H9 (cell line): Measurements from ENCODE around the gene DHRSX. TPM values are rescaled to one million over a fixed set of nuclear protein-coding genes. Genes with fewer than 3 reads are reported as not detected.

Source experiments
- DNase-seq: peaks from one replicate; pipeline ENCODE4 v3.0.0-alpha.2; 2017
- H2AFZ ChIP-seq: one replicate; pipeline ENCODE4 v1.6.1; 2013; ENCODE audit warnings: mild to moderate bottlenecking, low read length, control low read depth, moderate library complexity
- H2AK5ac ChIP-seq: 2 replicates; pipeline ENCODE4 v1.6.1; 2013; ENCODE audit warnings: low read length, control low read depth, mixed read lengths; ENCODE audit not compliant: insufficient read length
- H2BK120ac ChIP-seq: one replicate; pipeline ENCODE4 v1.6.1; 2013; ENCODE audit warnings: low read depth, mild to moderate bottlenecking, low read length, control low read depth, inconsistent platforms; ENCODE audit not compliant: poor library complexity, severe bottlenecking
- H2BK12ac ChIP-seq: 2 replicates; pipeline ENCODE4 v1.6.1; 2013; ENCODE audit warnings: low read length, control low read depth, mixed read lengths, low read depth; ENCODE audit not compliant: insufficient read length
- H2BK15ac ChIP-seq: 2 replicates; pipeline ENCODE4 v1.6.1; 2013; ENCODE audit warnings: low read depth, low read length, control low read depth
- H2BK20ac ChIP-seq: one replicate; pipeline ENCODE4 v1.6.1; 2013; ENCODE audit warnings: low read depth, mild to moderate bottlenecking, low read length, control low read depth, inconsistent platforms; ENCODE audit not compliant: poor library complexity, severe bottlenecking
- H2BK5ac ChIP-seq: 2 replicates; pipeline ENCODE4 v1.6.1; 2013; ENCODE audit warnings: low read length, control low read depth, mixed read lengths; ENCODE audit not compliant: insufficient read length
- H3K14ac ChIP-seq: 2 replicates; pipeline ENCODE4 v1.6.1; 2013; ENCODE audit warnings: low read length, control low read depth; ENCODE audit not compliant: insufficient read depth
- H3K18ac ChIP-seq: 2 replicates; pipeline ENCODE4 v1.6.1; 2013; ENCODE audit warnings: low read depth, mild to moderate bottlenecking, mixed read lengths, low read length, control low read depth; ENCODE audit not compliant: insufficient read length
- H3K23ac ChIP-seq: 2 replicates; pipeline ENCODE4 v1.6.1; 2013; ENCODE audit warnings: low read length, control low read depth, mixed read lengths, low read depth; ENCODE audit not compliant: insufficient read length
- H3K23me2 ChIP-seq: 2 replicates; pipeline ENCODE4 v1.6.1; 2013; ENCODE audit warnings: low read depth, mild to moderate bottlenecking, mixed read lengths, low read length, control low read depth; ENCODE audit not compliant: insufficient read length, poor library complexity, severe bottlenecking
- H3K27ac ChIP-seq: 2 replicates; pipeline ENCODE4 v1.5.1; 2013; ENCODE audit warnings: low read length, control low read depth, mixed read lengths, low read depth; ENCODE audit not compliant: insufficient read length
- H3K27me3 ChIP-seq: 2 replicates; pipeline ENCODE4 v1.6.1; 2013; ENCODE audit warnings: low read length, control low read depth, inconsistent platforms; ENCODE audit not compliant: insufficient read depth
- H3K4ac ChIP-seq: 2 replicates; pipeline ENCODE4 v1.6.1; 2013; ENCODE audit warnings: low read depth, mild to moderate bottlenecking, control low read depth, inconsistent platforms, low read length, moderate library complexity
- H3K4me1 ChIP-seq: 2 replicates; pipeline ENCODE4 v1.6.1; 2013; ENCODE audit warnings: low read length, control low read depth, inconsistent platforms; ENCODE audit not compliant: insufficient read depth
- H3K4me2 ChIP-seq: 2 replicates; pipeline ENCODE4 v1.6.1; 2013; ENCODE audit warnings: low read length, control low read depth, mixed read lengths; ENCODE audit not compliant: insufficient read length, insufficient read depth
- H3K56ac ChIP-seq: 2 replicates; pipeline ENCODE4 v1.6.1; 2013; ENCODE audit warnings: low read depth, mild to moderate bottlenecking, mixed read lengths, low read length, control low read depth; ENCODE audit not compliant: insufficient read length
- H3K79me1 ChIP-seq: 2 replicates; pipeline ENCODE4 v1.6.1; 2013; ENCODE audit warnings: low read depth, mild to moderate bottlenecking, moderate library complexity, low read length, control low read depth, inconsistent platforms; ENCODE audit not compliant: insufficient read depth, poor library complexity, severe bottlenecking
- H3K79me2 ChIP-seq: 2 replicates; pipeline ENCODE4 v1.6.1; 2013; ENCODE audit warnings: low read length, control low read depth, inconsistent platforms; ENCODE audit not compliant: insufficient read depth
- H3K9ac ChIP-seq: 2 replicates; pipeline ENCODE4 v1.6.1; 2013; ENCODE audit warnings: low read length, control low read depth, mixed read lengths; ENCODE audit not compliant: insufficient read length; ENCODE audit errors: extremely low read depth
- H3K9me3 ChIP-seq: one replicate; pipeline ENCODE4 v1.6.1; 2013; ENCODE audit warnings: low read depth, low read length, inconsistent platforms; ENCODE audit not compliant: control insufficient read depth
- H3T11ph ChIP-seq: one replicate; pipeline ENCODE4 v1.6.1; 2013; ENCODE audit warnings: mild to moderate bottlenecking, low read length, control low read depth, inconsistent platforms
- H4K20me1 ChIP-seq: one replicate; pipeline ENCODE4 v1.6.1; 2013; ENCODE audit not compliant: control insufficient read depth, insufficient read length, insufficient read depth
- H4K5ac ChIP-seq: 2 replicates; pipeline ENCODE4 v1.6.1; 2013; ENCODE audit warnings: low read depth, mild to moderate bottlenecking, mixed read lengths, low read length, control low read depth; ENCODE audit not compliant: insufficient read length
- H4K8ac ChIP-seq: replicated peaks from 2 replicates; pipeline ENCODE4 v1.6.1; 2013; ENCODE audit warnings: low read length, control low read depth, mixed read lengths, low read depth; ENCODE audit not compliant: insufficient read length
- H4K91ac ChIP-seq: 2 replicates; pipeline ENCODE4 v1.6.1; 2013; ENCODE audit warnings: low read depth, mild to moderate bottlenecking, moderate library complexity, mixed read lengths, low read length, control low read depth; ENCODE audit not compliant: insufficient read length
- H3K27ac Mint-ChIP-seq, 3 experiments: 2 replicates in 2 of 3; 3 replicates in 1 of 3; pipeline ENCODE4 v1.8.0; 2020 to 2021; ENCODE audit warnings: mixed read lengths in 3 of 3, mild to moderate bottlenecking in 1 of 3, moderate library complexity in 1 of 3
- H3K27me3 Mint-ChIP-seq: 2 replicates; pipeline ENCODE4 v1.8.0; 2021; ENCODE audit warnings: low read depth, mild to moderate bottlenecking, moderate library complexity, mixed read lengths
- H3K36me3 Mint-ChIP-seq, 3 experiments: 2 replicates in 2 of 3; 3 replicates in 1 of 3; pipeline ENCODE4 v1.8.0; 2020 to 2021; ENCODE audit warnings: low read depth in 3 of 3, mixed read lengths in 3 of 3; ENCODE audit not compliant: insufficient read depth in 1 of 3
- H3K4me1 Mint-ChIP-seq, 2 experiments: 2 replicates each; pipeline ENCODE4 v1.8.0; 2020; ENCODE audit warnings: mixed read lengths in 2 of 2
- H3K4me3 Mint-ChIP-seq, 2 experiments: 2 replicates in 1 of 2; 3 replicates in 1 of 2; pipeline ENCODE4 v1.8.0; 2020 to 2021; ENCODE audit warnings: mild to moderate bottlenecking in 2 of 2, mixed read lengths in 2 of 2, moderate library complexity in 1 of 2
- H3K9me3 Mint-ChIP-seq, 2 experiments: 2 replicates in 1 of 2; 3 replicates in 1 of 2; pipeline ENCODE4 v1.8.0; 2020; ENCODE audit warnings: mild to moderate bottlenecking in 2 of 2, mixed read lengths in 2 of 2, moderate library complexity in 1 of 2
- CTCF ChIP-seq: fragments of 200-600 bp; sonication (generic); conservative IDR thresholded peaks from 3 replicates; pipeline ENCODE4 v1.8.0; 2021; ENCODE audit warnings: antibody characterized with exemption, mild to moderate bottlenecking
- WGBS: extraction: QIAGEN DNeasy Blood & Tissue Kit; methylation state at CpG from one replicate; pipeline ENCODE4 v1.1.7; 2013; ENCODE audit warnings: missing lambda C conversion rate, low lambda C conversion rate, mixed read lengths; ENCODE audit not compliant: insufficient read length; ENCODE audit errors: extremely low coverage; 5-methylcytosine and 5-hydroxymethylcytosine counted together
- total RNA-seq: library from RNA; stranded (reverse); gene quantifications from 2 replicates; pipeline ENCODE4 v1.2.1, GENCODE V29; 2021

The DHRSX gene
- total RNA-seq, 1 experiment from 2014 or later = 44.0 TPM

GRCh38 chrX:2547736-2548135 is 47.0 kb upstream of the DHRSX start:
- no peak for DNase-seq
- no peak overlapping the region for H4K8ac ChIP-seq
- H3K79me1 ChIP-seq = no peaks in the 10 kb centered on the region
- H3T11ph ChIP-seq = no peak overlapping the region
- no peak overlapping the region for H2BK20ac ChIP-seq
- peaks cover 18 to 39% (median 21%) of the 10 kb centered on the region in 3 experiments for H3K36me3 Mint-ChIP-seq
- no peak overlapping the region for H3K4me3 Mint-ChIP-seq
- no peak overlapping the region for H3K9ac ChIP-seq
- H3K56ac ChIP-seq = no peak overlapping the region
- no peak overlapping the region for H4K91ac ChIP-seq
- no peak overlapping the region for H2BK5ac ChIP-seq
- no peak overlapping the region for H2BK120ac ChIP-seq
- peaks cover 32 to 38% of the 10 kb centered on the region in 2 experiments for H3K4me1 Mint-ChIP-seq
- no peak for TF ChIP-seq CTCF
- no peaks in the 10 kb centered on the region for H4K20me1 ChIP-seq
- no peak overlapping the region for H2AK5ac ChIP-seq
- no peak overlapping the region for H2AFZ ChIP-seq
- no peak overlapping the region for H4K5ac ChIP-seq
- no peak overlapping the region for H3K14ac ChIP-seq
- H3K4me1 ChIP-seq = peaks cover 11% of the 10 kb centered on the region
- H3K79me2 ChIP-seq = no peaks in the 10 kb centered on the region
- H3K27me3 Mint-ChIP-seq = peaks cover 6% of the 10 kb centered on the region
- H3K27me3 ChIP-seq = no peaks in the 10 kb centered on the region
- WGBS = no CpG with 5 or more reads among the region's 4 CpGs
- no peak overlapping the region for H3K18ac ChIP-seq
- H2BK12ac ChIP-seq = no peak overlapping the region
- no peak overlapping the region for H3K27ac ChIP-seq
- H3K4ac ChIP-seq = no peak overlapping the region
- peaks cover 6% of the 10 kb centered on the region for H3K9me3 ChIP-seq
- no peak overlapping the region for H2BK15ac ChIP-seq
- H3K23me2 ChIP-seq = no peaks in the 10 kb centered on the region
- no peak overlapping the region for H3K23ac ChIP-seq
- H3K27ac Mint-ChIP-seq = no peak overlapping the region
- peaks cover 29 to 33% of the 10 kb centered on the region in 2 experiments for H3K9me3 Mint-ChIP-seq
- H3K4me2 ChIP-seq = no peak overlapping the region
